ENCODE data around the gene DENND1B. TPM values are rescaled to one million over a fixed set of nuclear protein-coding genes. Genes with fewer than 3 reads are reported as not detected.
A peak's percentile ranks its signal among the peaks of the same experiment; 100 is the strongest.

DENND1B gene
- total and polyA plus RNA-seq, 2 donors (not counting 1 experiment from before 2014, with no cell fraction given): 5.5 to 8.4 TPM

GRCh38 chr1:197787056-197787455 lies 11.8 kb upstream of the DENND1B start:
- H3K9me3 ChIP-seq (ENCODE audit: control insufficient read depth, insufficient read depth, low read depth, low read length): no peaks in the 10 kb centered on the region
- no peaks in the 10 kb centered on the region for H3K4me1 ChIP-seq (ENCODE audit: control insufficient read depth, extremely low read depth, insufficient read depth, low read length)
- TF ChIP-seq CTCF (conservative IDR thresholded peaks at IDR 0.05 in 1 of 2, IDR thresholded peaks at IDR 0.05 in 1 of 2; ENCODE audit: low read depth in 1 of 2, low read length in 2 of 2) (no peak), EZH2 (IDR thresholded peaks at IDR 0.05; ENCODE audit: low read length, missing control alignments) (no peak)
- no peaks in the 10 kb centered on the region for H3K79me2 ChIP-seq (ENCODE audit: control insufficient read depth, insufficient read depth, low read length)
- no peak overlapping the region for H3K27ac ChIP-seq (ENCODE audit: insufficient read depth, low read length)
- no peak overlapping the region for H3K4me3 ChIP-seq (replicated peaks in 1 of 4; ENCODE audit: control extremely low read depth in 1 of 4, insufficient read depth in 1 of 4, low read depth in 3 of 4, low read length in 4 of 4)
- no peak overlapping the region for H3K4me2 ChIP-seq (ENCODE audit: extremely low read depth, insufficient read depth, low read length)
- H3K36me3 ChIP-seq (ENCODE audit: control insufficient read depth, insufficient read depth, low read length): no peaks in the 10 kb centered on the region
- no peak overlapping the region for H2AFZ ChIP-seq (ENCODE audit: low read length)
- DNase-seq (ENCODE audit: low read depth in 2 of 2): peak in 1 of 2 donors; percentile 57
- H3K9ac ChIP-seq (ENCODE audit: insufficient read depth, low read length): no peak overlapping the region
- H4K20me1 ChIP-seq (ENCODE audit: control insufficient read depth, extremely low read depth, insufficient read depth, low read length): no peaks in the 10 kb centered on the region
- H3K27me3 ChIP-seq (ENCODE audit: control insufficient read depth, insufficient read depth, low read length): no peaks in the 10 kb centered on the region

- DNase-seq (ENCODE audit: low read depth in 2 of 2): no peak
- Histone ChIP-seq H3K9ac (ENCODE audit: insufficient read depth, low read length) (no peak overlapping the region), H3K4me1 (ENCODE audit: control insufficient read depth, extremely low read depth, insufficient read depth, low read length) (no peaks in the 10 kb centered on the region), H3K36me3 (ENCODE audit: control insufficient read depth, insufficient read depth, low read length) (no peaks in the 10 kb centered on the region), H3K79me2 (ENCODE audit: control insufficient read depth, insufficient read depth, low read length) (no peaks in the 10 kb centered on the region), H3K4me2 (ENCODE audit: extremely low read depth, insufficient read depth, low read length) (no peak overlapping the region), H3K27ac (ENCODE audit: insufficient read depth, low read length) (no peak overlapping the region), H3K9me3 (ENCODE audit: control insufficient read depth, insufficient read depth, low read depth, low read length) (no peaks in the 10 kb centered on the region), H4K20me1 (ENCODE audit: control insufficient read depth, extremely low read depth, insufficient read depth, low read length) (no peaks in the 10 kb centered on the region), H2AFZ (ENCODE audit: low read length) (no peak overlapping the region), H3K4me3 (replicated peaks in 1 of 4; ENCODE audit: control extremely low read depth in 1 of 4, insufficient read depth in 1 of 4, low read depth in 3 of 4, low read length in 4 of 4) (no peak overlapping the region), H3K27me3 (ENCODE audit: control insufficient read depth, insufficient read depth, low read length) (no peaks in the 10 kb centered on the region)
- TF ChIP-seq EZH2 (IDR thresholded peaks at IDR 0.05; ENCODE audit: low read length, missing control alignments): no peak
These were observed 11.0 kb upstream of the DENND1B start for GRCh38 chr1:197786280-197786679.

GRCh38 chr1:197783510-197783948 lies 8.2 kb upstream of the DENND1B start:
- no peak overlapping the region for H3K4me2 ChIP-seq (ENCODE audit: extremely low read depth, insufficient read depth, low read length)

More at GRCh38 chr1:197783510-197783948, 8.2 kb upstream of the DENND1B start:
- no peaks in the 10 kb centered on the region for H3K4me1 ChIP-seq (ENCODE audit: control insufficient read depth, extremely low read depth, insufficient read depth, low read length)
- H4K20me1 ChIP-seq (ENCODE audit: control insufficient read depth, extremely low read depth, insufficient read depth, low read length): no peaks in the 10 kb centered on the region
- peak; percentile 12 to 73 for DNase-seq (ENCODE audit: low read depth in 2 of 2)
- no peak overlapping the region for H3K9ac ChIP-seq (ENCODE audit: insufficient read depth, low read length)
- H3K36me3 ChIP-seq (ENCODE audit: control insufficient read depth, insufficient read depth, low read length): no peaks in the 10 kb centered on the region
- no peaks in the 10 kb centered on the region for H3K9me3 ChIP-seq (ENCODE audit: control insufficient read depth, insufficient read depth, low read depth, low read length)
- no peak overlapping the region for H2AFZ ChIP-seq (ENCODE audit: low read length)
- H3K79me2 ChIP-seq (ENCODE audit: control insufficient read depth, insufficient read depth, low read length): no peaks in the 10 kb centered on the region
- H3K27ac ChIP-seq (ENCODE audit: insufficient read depth, low read length): no peak overlapping the region
- no peaks in the 10 kb centered on the region for H3K27me3 ChIP-seq (ENCODE audit: control insufficient read depth, insufficient read depth, low read length)
- H3K4me3 ChIP-seq (replicated peaks in 1 of 4; ENCODE audit: control extremely low read depth in 1 of 4, insufficient read depth in 1 of 4, low read depth in 3 of 4, low read length in 4 of 4): no peak overlapping the region
- TF ChIP-seq CTCF (conservative IDR thresholded peaks at IDR 0.05 in 1 of 2, IDR thresholded peaks at IDR 0.05 in 1 of 2; ENCODE audit: low read depth in 1 of 2, low read length in 2 of 2): no peak
- no peak for TF ChIP-seq EZH2 (IDR thresholded peaks at IDR 0.05; ENCODE audit: low read length, missing control alignments)

All from fibroblast of lung (primary cell).